Activated naive CD4-positive, alpha-beta T cell treated with anti-CD3 and anti-CD28 coated beads, Interleukin-2, amount 10 ng/mL, durations not matched to agents 7 days and 5 days (primary cell): Measurements from ENCODE around the gene UGT1A5.

ENCODE experiments used
- CTCF ChIA-PET: fragments of 350-600 bp; sonication (Branson Sonifier 250); formaldehyde crosslinking; loops from one replicate; lab custom pipeline; 2021; ENCODE audit warnings: antibody characterized with exemption; lab: Charles Lee
- DNase-seq: peaks from one replicate; pipeline ENCODE4 v3.0.0-alpha.2; 2020
- H3K27ac Mint-ChIP-seq: one replicate; pipeline ENCODE4 v1.8.0; 2021; ENCODE audit warnings: mild to moderate bottlenecking, moderate library complexity, mixed read lengths
- H3K27me3 Mint-ChIP-seq: one replicate; pipeline ENCODE4 v1.8.0; 2021; ENCODE audit warnings: mild to moderate bottlenecking, mixed read lengths
- H3K36me3 Mint-ChIP-seq: one replicate; pipeline ENCODE4 v1.8.0; 2021; ENCODE audit warnings: mixed read lengths
- H3K4me1 Mint-ChIP-seq: one replicate; pipeline ENCODE4 v1.8.0; 2021; ENCODE audit warnings: mixed read lengths
- H3K4me3 Mint-ChIP-seq: one replicate; pipeline ENCODE4 v1.8.0; 2021; ENCODE audit warnings: mild to moderate bottlenecking, moderate library complexity, mixed read lengths
- H3K9me3 Mint-ChIP-seq: one replicate; pipeline ENCODE4 v1.8.0; 2021; ENCODE audit warnings: mixed read lengths

Gene UGT1A5

GRCh38 chr2:233712611-233713261, at the start of gene UGT1A5:
UGT1A5 (plus strand) TSS chr2:233712907; CDS start chr2:233712992, 85 bp downstream.
- Mint-ChIP-seq H3K9me3 (no peaks in the 10 kb centered on the region), H3K4me1 (peaks cover 4% of the 10 kb centered on the region), H3K27ac (no peak within 1 kb of the TSS), H3K36me3 (no peaks in the 10 kb centered on the region), H3K4me3 (no peak within 1 kb of the TSS), H3K27me3 (peaks cover 34% of the 10 kb centered on the region)
- no peak for DNase-seq
- CTCF ChIA-PET, result interaction anchor here (0.8 to 2.1 kb wide), 5 partner anchors 22 to 308 kb away, joined by 3 to 5 read pairs (median 4); no protein-coding TSS in a partner anchor

GRCh38 chr2:233663911-233664310, 48.8 kb upstream of the UGT1A5 start:
- Mint-ChIP-seq H3K27ac (no peak overlapping the region), H3K4me1 (no peaks in the 10 kb centered on the region), H3K9me3 (no peaks in the 10 kb centered on the region), H3K36me3 (no peaks in the 10 kb centered on the region), H3K27me3 (peaks cover 30% of the 10 kb centered on the region), H3K4me3 (no peak overlapping the region)
- CTCF ChIA-PET, result no interaction called here
- DNase-seq, result no peak

- H3K9me3 Mint-ChIP-seq, result no peaks in the 10 kb centered on the region
- no peaks in the 10 kb centered on the region for H3K36me3 Mint-ChIP-seq
- CTCF ChIA-PET, result no interaction called here
- H3K4me3 Mint-ChIP-seq, result no peak overlapping the region
- DNase-seq, result no peak
- peaks cover 16% of the 10 kb centered on the region for H3K27me3 Mint-ChIP-seq
- no peak overlapping the region for H3K27ac Mint-ChIP-seq
- H3K4me1 Mint-ChIP-seq, result no peaks in the 10 kb centered on the region
These were observed 44.0 kb upstream of the UGT1A5 start for GRCh38 chr2:233668605-233669260.

- H3K27me3 Mint-ChIP-seq, result peaks cover 10% of the 10 kb centered on the region
- H3K9me3 Mint-ChIP-seq, result no peaks in the 10 kb centered on the region
- no peak within 1 kb of the TSS for H3K27ac Mint-ChIP-seq
- H3K36me3 Mint-ChIP-seq, result no peaks in the 10 kb centered on the region
- no peak for DNase-seq
- CTCF ChIA-PET, result no interaction called here
- no peak within 1 kb of the TSS for H3K4me3 Mint-ChIP-seq
- H3K4me1 Mint-ChIP-seq, result no peaks in the 10 kb centered on the region
These were observed 41.2 kb upstream of the UGT1A5 start, which contains the start of gene UGT1A9 for GRCh38 chr2:233671290-233672161. UGT1A9 (plus strand) TSS chr2:233671898; CDS start chr2:233671935, 37 bp downstream.

- DNase-seq, result no peak
- Mint-ChIP-seq H3K27me3 (peaks cover 10% of the 10 kb centered on the region), H3K4me3 (no peak overlapping the region), H3K9me3 (no peaks in the 10 kb centered on the region), H3K4me1 (no peaks in the 10 kb centered on the region), H3K27ac (no peak overlapping the region), H3K36me3 (no peaks in the 10 kb centered on the region)
- CTCF ChIA-PET, result no interaction called here
These were observed 39.8 kb upstream of the UGT1A5 start for GRCh38 chr2:233672886-233673285.

GRCh38 chr2:233673896-233674295, 38.8 kb upstream of the UGT1A5 start:
- Mint-ChIP-seq H3K4me3 (no peak overlapping the region), H3K4me1 (no peaks in the 10 kb centered on the region), H3K9me3 (no peaks in the 10 kb centered on the region), H3K27ac (no peak overlapping the region), H3K36me3 (no peaks in the 10 kb centered on the region), H3K27me3 (peaks cover 10% of the 10 kb centered on the region)
- no peak for DNase-seq
- CTCF ChIA-PET, result no interaction called here

GRCh38 chr2:233674314-233674713, 38.4 kb upstream of the UGT1A5 start:
- no peak for DNase-seq
- Mint-ChIP-seq H3K27me3 (peaks cover 10% of the 10 kb centered on the region), H3K4me3 (no peak overlapping the region), H3K4me1 (no peaks in the 10 kb centered on the region), H3K36me3 (no peaks in the 10 kb centered on the region), H3K9me3 (no peaks in the 10 kb centered on the region), H3K27ac (no peak overlapping the region)
- CTCF ChIA-PET, result no interaction called here

- Mint-ChIP-seq H3K36me3 (no peaks in the 10 kb centered on the region), H3K9me3 (no peaks in the 10 kb centered on the region), H3K27ac (no peak overlapping the region), H3K4me3 (no peak overlapping the region), H3K27me3 (peaks cover 10% of the 10 kb centered on the region), H3K4me1 (no peaks in the 10 kb centered on the region)
- no peak for DNase-seq
- CTCF ChIA-PET, result no interaction called here
These were observed 37.7 kb upstream of the UGT1A5 start for GRCh38 chr2:233674995-233675394.

- Mint-ChIP-seq H3K27ac (no peak overlapping the region), H3K9me3 (no peaks in the 10 kb centered on the region), H3K27me3 (peaks cover 10% of the 10 kb centered on the region), H3K36me3 (no peaks in the 10 kb centered on the region), H3K4me3 (no peak overlapping the region), H3K4me1 (no peaks in the 10 kb centered on the region)
- CTCF ChIA-PET, result no interaction called here
- DNase-seq, result no peak
These were observed 36.7 kb upstream of the UGT1A5 start for GRCh38 chr2:233676046-233676445.

- Mint-ChIP-seq H3K4me3 (no peak overlapping the region), H3K4me1 (no peaks in the 10 kb centered on the region), H3K36me3 (no peaks in the 10 kb centered on the region), H3K27ac (no peak overlapping the region), H3K27me3 (peaks cover 3% of the 10 kb centered on the region), H3K9me3 (no peaks in the 10 kb centered on the region)
- DNase-seq, result no peak
- CTCF ChIA-PET, result no interaction called here
These were observed 33.5 kb upstream of the UGT1A5 start for GRCh38 chr2:233679196-233679595.

- Mint-ChIP-seq H3K4me3 (no peak overlapping the region), H3K4me1 (no peaks in the 10 kb centered on the region), H3K36me3 (no peaks in the 10 kb centered on the region), H3K27ac (no peak overlapping the region), H3K9me3 (no peaks in the 10 kb centered on the region), H3K27me3 (peaks cover 3% of the 10 kb centered on the region)
- CTCF ChIA-PET, result no interaction called here
- DNase-seq, result no peak
These were observed 32.2 kb upstream of the UGT1A5 start for GRCh38 chr2:233680361-233681045.

- CTCF ChIA-PET, result interaction anchor here (0.6 kb wide), 1 partner anchor 28 kb away, joined by 3 read pairs; no protein-coding TSS in a partner anchor
- Mint-ChIP-seq H3K27me3 (peaks cover 5% of the 10 kb centered on the region), H3K4me3 (no peak within 1 kb of the TSS), H3K4me1 (no peaks in the 10 kb centered on the region), H3K36me3 (no peaks in the 10 kb centered on the region), H3K27ac (no peak within 1 kb of the TSS), H3K9me3 (no peaks in the 10 kb centered on the region)
- DNase-seq, result no peak
These were observed 31.1 kb upstream of the UGT1A5 start, which contains the start of gene UGT1A7 for GRCh38 chr2:233681521-233682099. UGT1A7 (plus strand) TSS chr2:233681901; CDS start chr2:233681938, 37 bp downstream.

GRCh38 chr2:233684640-233685039, 28.1 kb upstream of the UGT1A5 start:
- Mint-ChIP-seq H3K4me1 (no peaks in the 10 kb centered on the region), H3K9me3 (no peaks in the 10 kb centered on the region), H3K4me3 (no peak overlapping the region), H3K27me3 (peaks cover 13% of the 10 kb centered on the region), H3K27ac (no peak overlapping the region), H3K36me3 (no peaks in the 10 kb centered on the region)
- CTCF ChIA-PET, result no interaction called here
- DNase-seq, result no peak
